Astrocyte of the spinal cord (primary cell): ENCODE data around the gene SPNS2.

ENCODE experiments used
- DNase-seq: peaks from one replicate; pipeline ENCODE4 v3.0.0; 2011; ENCODE audit warnings: low read depth, low spot score
- H3K4me3 ChIP-seq: 2 replicates; pipeline ENCODE4 v1.5.1; 2011; ENCODE audit warnings: low read depth, mild to moderate bottlenecking, low read length, moderate library complexity
- in situ Hi-C: cut with HindIII; loops from 2 replicates; pipeline ENCODE4 v1.10.0; 2017; ENCODE audit warnings: low sequenced_read_pairs
- TF ChIP-seq, protein P1 (sequence below): IDR thresholded peaks from 2 replicates; pipeline ENCODE4 v1.5.1; 2012; ENCODE audit warnings: low read depth, mild to moderate bottlenecking, low read length, inconsistent platforms

The SPNS2 gene

DNA sequence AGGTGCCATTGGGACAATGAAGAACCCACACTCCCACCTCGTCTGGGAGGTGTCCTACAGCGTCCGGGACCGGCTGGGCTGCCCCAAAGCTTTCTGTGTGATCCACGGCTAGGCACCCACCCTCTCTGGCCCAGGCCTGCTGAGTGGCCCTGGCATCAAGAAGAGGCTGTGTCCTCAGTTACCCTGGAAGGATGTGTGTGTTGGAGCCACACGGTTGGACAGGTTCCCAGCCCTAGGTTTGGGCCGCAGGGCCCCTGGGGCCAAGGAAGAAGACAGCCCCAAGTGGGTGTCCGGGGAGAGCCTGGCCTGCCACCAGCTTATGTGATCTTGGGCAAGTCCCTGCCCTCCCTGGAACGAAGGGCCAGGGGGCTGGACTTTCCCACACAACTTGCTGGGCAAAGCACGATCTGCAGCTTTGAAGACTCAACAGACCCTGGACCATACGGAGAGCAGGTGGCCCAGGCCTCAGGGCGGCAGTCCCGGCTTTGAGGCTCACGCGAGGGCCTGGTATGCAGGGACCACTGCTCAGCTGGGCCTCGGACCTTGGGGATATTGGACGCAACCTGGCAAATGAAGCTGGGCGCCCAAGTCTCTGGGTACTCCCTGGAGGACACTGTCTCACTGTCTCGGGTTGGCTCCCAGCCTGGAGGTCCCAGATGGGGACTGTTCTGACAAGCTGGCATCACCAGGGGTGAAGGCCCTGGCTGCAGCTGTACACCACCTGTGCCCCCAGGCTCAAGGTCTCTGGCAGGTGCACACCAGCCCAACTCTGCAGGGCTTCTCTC is 39.0 kb downstream of the SPNS2 start:
- H3K4me3 ChIP-seq: no peak overlapping the region
- no peak for DNase-seq
- in situ Hi-C loops: no loop called here
- TF ChIP-seq, protein P1, sequence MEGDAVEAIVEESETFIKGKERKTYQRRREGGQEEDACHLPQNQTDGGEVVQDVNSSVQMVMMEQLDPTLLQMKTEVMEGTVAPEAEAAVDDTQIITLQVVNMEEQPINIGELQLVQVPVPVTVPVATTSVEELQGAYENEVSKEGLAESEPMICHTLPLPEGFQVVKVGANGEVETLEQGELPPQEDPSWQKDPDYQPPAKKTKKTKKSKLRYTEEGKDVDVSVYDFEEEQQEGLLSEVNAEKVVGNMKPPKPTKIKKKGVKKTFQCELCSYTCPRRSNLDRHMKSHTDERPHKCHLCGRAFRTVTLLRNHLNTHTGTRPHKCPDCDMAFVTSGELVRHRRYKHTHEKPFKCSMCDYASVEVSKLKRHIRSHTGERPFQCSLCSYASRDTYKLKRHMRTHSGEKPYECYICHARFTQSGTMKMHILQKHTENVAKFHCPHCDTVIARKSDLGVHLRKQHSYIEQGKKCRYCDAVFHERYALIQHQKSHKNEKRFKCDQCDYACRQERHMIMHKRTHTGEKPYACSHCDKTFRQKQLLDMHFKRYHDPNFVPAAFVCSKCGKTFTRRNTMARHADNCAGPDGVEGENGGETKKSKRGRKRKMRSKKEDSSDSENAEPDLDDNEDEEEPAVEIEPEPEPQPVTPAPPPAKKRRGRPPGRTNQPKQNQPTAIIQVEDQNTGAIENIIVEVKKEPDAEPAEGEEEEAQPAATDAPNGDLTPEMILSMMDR: no peak

- no peak for DNase-seq
- H3K4me3 ChIP-seq: no peak overlapping the region
- TF ChIP-seq, protein P1: no peak
- in situ Hi-C loops: no loop called here
Measured at GRCh38 chr17:4538236-4539002, 39.7 kb downstream of the SPNS2 start.

DNA sequence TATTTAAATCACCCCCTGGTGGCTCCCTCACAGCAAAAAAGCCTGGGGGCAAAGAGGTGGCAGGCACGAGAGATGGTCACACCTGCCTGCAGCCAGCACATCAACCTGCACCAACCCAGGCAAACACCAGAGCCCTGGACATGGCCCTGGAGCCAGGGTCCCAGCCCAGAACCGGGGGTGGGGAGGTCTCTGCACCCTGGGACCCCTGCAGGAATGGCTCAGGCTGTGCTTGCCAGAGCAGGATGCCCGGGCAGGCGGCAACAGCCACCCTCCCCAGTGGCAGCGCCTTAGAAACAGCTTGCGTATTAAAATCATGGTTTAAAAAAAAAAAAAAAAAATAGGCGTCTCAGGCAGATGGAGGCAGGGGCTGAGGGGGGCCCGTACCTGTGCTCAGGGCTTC is 40.3 kb downstream of the SPNS2 start:
- no peak for DNase-seq
- TF ChIP-seq, protein P1: no peak
- in situ Hi-C loops: no loop called here
- no peak overlapping the region for H3K4me3 ChIP-seq

DNA sequence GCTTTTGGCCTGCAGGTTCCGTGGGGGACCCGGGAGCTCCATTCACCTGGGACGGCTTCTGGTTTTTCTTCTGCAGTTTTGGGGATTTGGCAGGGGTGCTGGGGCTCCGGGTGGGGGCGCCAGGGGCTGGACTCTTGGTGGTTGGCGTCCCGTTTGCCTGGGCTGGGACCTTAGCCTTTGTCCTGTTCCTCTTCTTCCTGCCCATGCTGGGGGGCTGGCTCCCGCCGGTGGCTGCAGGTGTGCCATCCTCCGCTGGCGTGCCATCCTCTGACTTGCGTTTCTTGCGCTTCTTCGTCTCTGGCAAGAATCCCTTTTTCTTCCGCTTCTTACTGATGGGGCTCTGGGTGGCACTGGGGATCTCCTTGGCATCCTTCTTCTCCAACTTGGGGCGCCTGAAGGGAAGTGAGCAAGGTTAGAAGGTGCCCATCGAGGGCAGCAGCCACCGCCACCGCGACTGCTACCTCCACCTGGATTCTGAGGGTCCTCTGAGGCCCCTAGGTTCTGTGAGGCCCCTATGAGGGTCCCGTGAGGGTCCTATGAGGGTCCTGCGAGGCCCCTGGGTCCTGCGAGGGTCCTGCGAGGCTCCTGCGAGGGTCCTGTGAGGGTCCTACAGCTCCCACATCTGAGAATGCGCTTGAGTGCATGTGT is 41.0 kb downstream of the SPNS2 start:
- in situ Hi-C loops: no loop called here
- no peak overlapping the region for H3K4me3 ChIP-seq
- TF ChIP-seq, protein P1: no peak
- DNase-seq: no peak

DNA sequence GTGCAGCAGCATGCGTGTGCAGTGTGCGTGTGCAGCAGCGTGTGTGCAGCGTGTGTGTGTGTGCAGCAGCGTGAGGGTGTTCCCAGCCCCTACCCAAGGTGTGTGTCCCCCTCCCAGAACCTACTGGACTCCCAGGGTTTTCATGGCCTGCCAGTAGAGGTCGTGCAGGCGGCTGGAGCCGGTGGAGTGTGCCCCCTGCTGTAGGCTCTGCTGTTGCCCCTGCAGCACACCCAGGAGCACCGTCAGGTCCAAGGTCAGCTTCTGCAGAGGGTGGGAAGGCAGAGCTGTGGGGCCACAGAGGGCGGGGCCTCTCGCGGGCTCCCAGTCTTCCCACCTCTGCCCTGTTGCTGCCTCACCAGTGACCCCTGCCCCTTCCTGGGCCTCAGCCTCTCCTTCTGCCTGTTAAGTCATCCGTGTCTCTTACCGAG is 41.6 kb downstream of the SPNS2 start:
- in situ Hi-C loops: no loop called here
- TF ChIP-seq, protein P1: no peak
- no peak overlapping the region for H3K4me3 ChIP-seq
- no peak for DNase-seq

DNA sequence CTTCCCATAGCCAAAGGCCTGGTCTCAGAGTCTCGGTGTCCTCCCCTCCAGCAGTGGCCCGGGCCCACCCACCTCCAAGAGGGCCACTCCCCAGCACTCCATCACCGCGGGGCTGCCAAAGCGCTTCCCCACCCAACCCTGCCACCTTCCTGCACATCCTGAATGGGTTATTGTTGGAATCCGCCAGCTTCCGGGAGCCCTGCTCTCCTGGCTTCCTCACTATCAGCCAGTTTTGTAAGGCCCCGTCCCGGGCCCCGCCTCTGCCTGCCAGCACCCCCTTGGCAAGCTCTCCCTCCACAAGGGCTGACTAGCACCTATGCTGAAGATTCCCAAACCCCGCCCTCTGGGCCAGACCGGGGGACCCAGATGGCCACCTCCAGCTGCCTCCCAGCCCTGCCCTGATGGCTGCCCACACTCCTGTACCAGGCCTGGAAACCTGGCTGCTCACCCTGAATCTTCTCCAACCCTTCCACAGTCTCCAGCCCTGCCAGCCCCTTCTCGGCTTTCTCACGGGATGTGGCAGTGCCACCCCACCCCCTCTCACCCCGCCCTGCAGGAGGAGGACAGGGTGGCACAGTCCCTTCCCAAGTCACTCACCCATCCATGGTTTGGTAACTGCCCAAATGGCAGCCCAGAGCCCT is 42.1 kb downstream of the SPNS2 start:
- DNase-seq: no peak
- H3K4me3 ChIP-seq: no peak overlapping the region
- in situ Hi-C loops: no loop called here
- TF ChIP-seq, protein P1: no peak
